Thyroid gland (tissue), 4 donors: ENCODE measurements around the gene SH3RF3. TPM values are rescaled to one million over a fixed set of nuclear protein-coding genes. Genes with fewer than 3 reads are reported as not detected.

ENCODE experiments used
- DNase-seq, 2 donors: peaks; one replicate each; pipeline ENCODE4 v3.0.0-alpha.2; 2019
- H3K27ac ChIP-seq, 3 donors: fragments of 200-600 bp; sonication (generic); 1 replicate in 2 of 3; 2 replicates in 1 of 3; pipeline ENCODE4 v1.5.1; 2016 to 2019; ENCODE audit warnings: mild to moderate bottlenecking in 1 of 3, moderate library complexity in 1 of 3
- H3K27me3 ChIP-seq: fragments of 200-600 bp; sonication (generic); one replicate; pipeline ENCODE4 v1.5.1; 2019
- H3K36me3 ChIP-seq, 2 donors: fragments of 200-600 bp; sonication (generic); one replicate each; pipeline ENCODE4 v1.5.1; 2016 to 2019
- H3K4me1 ChIP-seq, 2 donors: fragments of 200-600 bp; sonication (generic); one replicate each; pipeline ENCODE4 v1.5.1; 2017 to 2019
- H3K4me3 ChIP-seq, 3 donors: fragments of 200-600 bp; sonication (generic); replicated peaks in 1 of 3; 1 replicate in 2 of 3; 2 replicates in 1 of 3; pipeline ENCODE4 v1.5.1; 2016; ENCODE audit warnings: mild to moderate bottlenecking in 1 of 3
- H3K9me3 ChIP-seq: fragments of 200-600 bp; sonication (generic); one replicate; pipeline ENCODE4 v1.5.1; 2017
- CTCF ChIP-seq, 6 experiments: fragments of 200-600 bp in 3 of 6; fragments of 450-650 bp in 3 of 6; sonication (generic) in 3 of 6; IDR thresholded peaks; one replicate each; pipeline ENCODE4 v1.5.1; 2016 to 2019; ENCODE audit warnings: antibody characterized with exemption in 6 of 6, mild to moderate bottlenecking in 2 of 6, inconsistent platforms in 1 of 6, moderate library complexity in 1 of 6
- POLR2A ChIP-seq, 2 donors: fragments of 450-650 bp; IDR thresholded peaks; one replicate each; pipeline ENCODE4 v1.6.1; 2017; ENCODE audit warnings: antibody characterized with exemption in 2 of 2, mild to moderate bottlenecking in 2 of 2, moderate library complexity in 1 of 2
- WGBS, 2 donors: methylation state at CpG; one replicate each; pipeline ENCODE4 v1.1.5; 2017; 5-methylcytosine and 5-hydroxymethylcytosine counted together
- intact Hi-C: fragments of 100-400 bp; cut with DNase I; formaldehyde crosslinking; loops from one replicate; pipeline ENCODE4 v1.15.1; 2023
- total RNA-seq, 4 donors: library from RNA; depleted of rRNA; stranded (reverse); fragments of >200 nt; gene quantifications; one replicate each; pipeline ENCODE4 v1.2.3, GENCODE V29; 2016

Gene SH3RF3
- total RNA-seq, 4 donors from 2014 or later = 2.1 to 7.4 (median 2.8) TPM

GRCh38 chr2:109471658-109472057 lies 342.7 kb downstream of the SH3RF3 start:
- no peaks in the 10 kb centered on the region for H3K9me3 ChIP-seq
- H3K4me3 ChIP-seq = no peak overlapping the region
- 99 to 100% methylated on average over 3 of the region's 3 CpGs for WGBS, 2 donors
- no peak for DNase-seq
- no peaks in the 10 kb centered on the region for H3K27me3 ChIP-seq
- TF ChIP-seq POLR2A (IDR thresholded peaks at IDR 0.05) (no peak), CTCF (IDR thresholded peaks at IDR 0.05) (no peak)
- H3K36me3 ChIP-seq = no peaks in the 10 kb centered on the region
- peaks cover 0 to 35% of the 10 kb centered on the region in 2 donors for H3K4me1 ChIP-seq
- no peak overlapping the region for H3K27ac ChIP-seq
- intact Hi-C loops = no loop called here

GRCh38 chr2:109472331-109472959 lies 343.4 kb downstream of the SH3RF3 start:
- DNase-seq = no peak

GRCh38 chr2:109472974-109473373 lies 344.0 kb downstream of the SH3RF3 start:
- no peak overlapping the region for H3K27ac ChIP-seq
- H3K4me1 ChIP-seq = peaks cover 0 to 23% of the 10 kb centered on the region in 2 donors

More at GRCh38 chr2:109472331-109472959, 343.4 kb downstream of the SH3RF3 start:
- Histone ChIP-seq H3K4me3 (no peak overlapping the region), H3K9me3 (no peaks in the 10 kb centered on the region), H3K36me3 (no peaks in the 10 kb centered on the region), H3K4me1 (peaks cover 0 to 28% of the 10 kb centered on the region in 2 donors), H3K27me3 (no peaks in the 10 kb centered on the region), H3K27ac (no peak overlapping the region)
- TF ChIP-seq POLR2A (IDR thresholded peaks at IDR 0.05) (no peak), CTCF (IDR thresholded peaks at IDR 0.05) (no peak)
- intact Hi-C loops = no loop called here
- WGBS, 2 donors = 81 to 84% methylated on average over 14 of the region's 14 CpGs

GRCh38 chr2:109473616-109474318 lies 344.8 kb downstream of the SH3RF3 start:
- H3K36me3 ChIP-seq = no peaks in the 10 kb centered on the region
- intact Hi-C loops = no loop called here
- TF ChIP-seq CTCF (IDR thresholded peaks at IDR 0.05) = no peak
- no peak for TF ChIP-seq POLR2A (IDR thresholded peaks at IDR 0.05)
- peaks cover 0 to 23% of the 10 kb centered on the region in 2 donors for H3K4me1 ChIP-seq
- no peaks in the 10 kb centered on the region for H3K9me3 ChIP-seq
- DNase-seq = no peak
- H3K4me3 ChIP-seq = no peak overlapping the region
- H3K27ac ChIP-seq = no peak overlapping the region
- H3K27me3 ChIP-seq = no peaks in the 10 kb centered on the region
- WGBS, 2 donors = 89 to 95% methylated on average over 8 to 12 of the region's 12 CpGs

More at GRCh38 chr2:109472974-109473373, 344.0 kb downstream of the SH3RF3 start:
- Histone ChIP-seq H3K4me3 (no peak overlapping the region), H3K9me3 (no peaks in the 10 kb centered on the region), H3K36me3 (no peaks in the 10 kb centered on the region), H3K27me3 (no peaks in the 10 kb centered on the region)
- intact Hi-C loops = no loop called here
- 92 to 93% methylated on average over 10 of the region's 10 CpGs for WGBS, 2 donors
- no peak for DNase-seq
- TF ChIP-seq POLR2A (IDR thresholded peaks at IDR 0.05) = no peak
- TF ChIP-seq CTCF (IDR thresholded peaks at IDR 0.05) = no peak

GRCh38 chr2:109474319-109474825 lies 345.4 kb downstream of the SH3RF3 start:
- Histone ChIP-seq H3K27ac (no peak overlapping the region), H3K9me3 (no peaks in the 10 kb centered on the region), H3K27me3 (no peaks in the 10 kb centered on the region), H3K4me3 (no peak overlapping the region), H3K4me1 (peaks cover 0 to 19% of the 10 kb centered on the region in 2 donors), H3K36me3 (no peaks in the 10 kb centered on the region)
- no peak for DNase-seq
- WGBS, 2 donors = 94 to 97% methylated on average over 6 to 11 of the region's 11 CpGs
- TF ChIP-seq POLR2A (IDR thresholded peaks at IDR 0.05) (no peak), CTCF (IDR thresholded peaks at IDR 0.05) (no peak)
- intact Hi-C loops = no loop called here
